ENCODE results near the gene SNAI3.

The SNAI3 gene

DNA sequence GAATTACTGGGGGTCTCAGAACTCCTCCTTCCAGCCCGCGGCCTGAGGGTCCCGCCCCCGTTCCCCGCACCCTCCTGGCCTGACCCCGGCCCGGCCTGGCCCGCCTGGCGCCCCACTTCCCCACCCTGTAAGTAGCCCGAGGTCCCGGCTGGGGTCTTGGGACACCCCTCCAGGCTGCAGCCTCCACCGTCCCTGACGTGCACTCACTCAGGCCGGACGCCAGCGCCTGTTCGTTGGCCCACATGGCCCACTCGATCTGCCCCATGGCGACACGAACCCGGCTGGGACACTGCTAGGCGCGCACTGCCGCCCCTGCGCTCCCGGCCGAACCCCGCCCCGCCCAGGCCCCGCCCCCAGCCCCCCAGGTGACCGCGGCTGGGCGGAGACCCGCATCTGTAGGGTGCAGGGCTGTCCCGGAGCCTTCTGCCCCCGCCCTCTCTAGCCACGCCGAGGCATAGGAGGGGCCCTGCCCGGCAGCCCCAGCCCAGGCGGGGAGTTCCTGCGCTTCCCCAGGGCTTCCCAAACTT lies 35.5 kb downstream of the SNAI3 start, which contains the start of gene CYBA:
CYBA (minus strand) TSS at position 305 of the 527 bp plus-strand sequence; CDS start at position 265, 40 bp downstream.
- TF ChIP-seq, protein P1, sequence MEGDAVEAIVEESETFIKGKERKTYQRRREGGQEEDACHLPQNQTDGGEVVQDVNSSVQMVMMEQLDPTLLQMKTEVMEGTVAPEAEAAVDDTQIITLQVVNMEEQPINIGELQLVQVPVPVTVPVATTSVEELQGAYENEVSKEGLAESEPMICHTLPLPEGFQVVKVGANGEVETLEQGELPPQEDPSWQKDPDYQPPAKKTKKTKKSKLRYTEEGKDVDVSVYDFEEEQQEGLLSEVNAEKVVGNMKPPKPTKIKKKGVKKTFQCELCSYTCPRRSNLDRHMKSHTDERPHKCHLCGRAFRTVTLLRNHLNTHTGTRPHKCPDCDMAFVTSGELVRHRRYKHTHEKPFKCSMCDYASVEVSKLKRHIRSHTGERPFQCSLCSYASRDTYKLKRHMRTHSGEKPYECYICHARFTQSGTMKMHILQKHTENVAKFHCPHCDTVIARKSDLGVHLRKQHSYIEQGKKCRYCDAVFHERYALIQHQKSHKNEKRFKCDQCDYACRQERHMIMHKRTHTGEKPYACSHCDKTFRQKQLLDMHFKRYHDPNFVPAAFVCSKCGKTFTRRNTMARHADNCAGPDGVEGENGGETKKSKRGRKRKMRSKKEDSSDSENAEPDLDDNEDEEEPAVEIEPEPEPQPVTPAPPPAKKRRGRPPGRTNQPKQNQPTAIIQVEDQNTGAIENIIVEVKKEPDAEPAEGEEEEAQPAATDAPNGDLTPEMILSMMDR (IDR thresholded peaks at IDR 0.05; ENCODE audit: insufficient read depth, low read depth, low read length, missing control alignments), result no peak
- H3K4me3 ChIP-seq (ENCODE audit: low read depth, low read length), result peak within 1 kb of the TSS; percentile 91
- DNase-seq (ENCODE audit: low read depth), result peak; percentile 94

DNA sequence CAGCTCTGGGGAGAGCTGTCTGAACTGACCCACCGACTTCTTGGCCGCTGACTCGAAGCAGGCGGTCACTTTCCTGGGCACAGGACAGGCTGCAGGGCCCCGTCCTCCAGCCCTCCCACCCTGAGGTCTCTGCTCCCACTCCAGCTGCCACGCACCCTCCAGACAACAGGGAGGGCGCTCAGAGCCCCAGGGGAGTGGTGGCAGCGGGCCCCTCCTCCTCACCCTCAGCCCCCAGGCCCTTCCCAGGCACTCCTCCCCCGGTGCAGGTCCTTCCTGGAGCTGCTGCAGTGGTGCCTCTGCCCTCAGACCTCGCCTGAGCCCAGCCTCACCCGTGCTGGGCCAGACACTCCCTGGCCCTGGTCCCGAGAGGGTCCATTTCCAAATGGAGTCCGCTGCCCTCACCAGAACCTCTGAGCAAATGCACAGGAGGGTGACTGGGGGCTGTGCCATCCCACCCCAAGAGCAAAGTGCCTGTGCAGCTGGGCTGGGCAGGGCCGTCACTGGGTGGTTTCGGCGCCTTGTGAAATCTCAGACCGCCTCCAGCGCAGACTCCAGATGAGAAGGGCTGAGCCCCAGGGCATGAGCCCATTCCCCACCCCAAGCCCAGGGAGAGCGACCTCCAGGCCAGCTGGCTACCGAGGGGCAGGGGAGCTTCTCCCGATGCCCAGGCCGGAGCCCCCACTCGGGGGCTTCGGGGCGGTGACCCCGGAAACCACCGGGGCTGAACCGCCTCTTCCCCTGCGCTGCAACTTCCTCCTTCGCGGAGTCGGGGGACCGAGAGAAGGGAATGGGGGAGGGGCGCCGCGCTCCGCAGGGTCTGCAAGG lies 36.2 kb downstream of the SNAI3 start:
- H3K4me3 ChIP-seq (ENCODE audit: low read depth, low read length), result peak overlapping the region; percentile 91
- peak; percentile 60 for DNase-seq (ENCODE audit: low read depth)
- TF ChIP-seq, protein P1 (IDR thresholded peaks at IDR 0.05; ENCODE audit: insufficient read depth, low read depth, low read length, missing control alignments), result no peak

DNA sequence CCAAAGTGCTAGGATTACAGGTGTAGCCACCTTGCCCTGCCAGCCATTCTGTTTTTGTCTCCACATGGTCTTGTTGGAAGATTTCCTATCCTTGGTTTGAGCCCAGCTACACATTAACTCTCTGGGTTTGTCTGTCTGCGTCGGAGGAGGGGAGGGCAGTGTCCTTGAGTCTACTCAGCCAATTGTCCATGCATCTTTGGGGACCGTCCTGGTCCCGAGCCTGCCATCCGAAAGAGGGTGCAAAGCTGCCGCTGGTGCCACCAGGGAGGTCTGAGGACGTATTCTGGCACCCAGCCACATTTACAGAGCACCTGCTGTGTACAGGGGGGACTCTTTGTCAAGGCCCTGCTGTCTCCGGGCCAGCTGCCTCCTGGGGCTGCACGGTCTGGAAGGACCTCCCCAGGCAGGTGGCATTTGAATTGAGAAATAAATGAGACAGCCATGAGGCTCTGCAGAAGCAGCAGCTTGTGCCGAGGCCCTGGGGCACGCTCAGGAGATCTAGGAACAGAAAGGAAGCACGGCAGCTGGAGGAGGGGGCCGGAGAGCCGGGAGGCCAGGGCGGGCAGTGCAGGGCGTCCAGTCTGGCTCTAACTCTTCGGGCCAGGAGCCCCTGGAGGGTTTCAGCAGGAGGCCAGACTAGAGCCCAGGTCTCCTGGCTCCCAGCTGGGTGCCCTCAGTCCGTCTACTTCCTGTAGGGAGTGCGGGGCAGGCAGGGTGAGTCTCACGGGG lies 36.9 kb downstream of the SNAI3 start:
- TF ChIP-seq, protein P1 (IDR thresholded peaks at IDR 0.05; ENCODE audit: insufficient read depth, low read depth, low read length, missing control alignments), result no peak
- DNase-seq (ENCODE audit: low read depth), result no peak
- peak overlapping the region; percentile 91 for H3K4me3 ChIP-seq (ENCODE audit: low read depth, low read length)

DNA sequence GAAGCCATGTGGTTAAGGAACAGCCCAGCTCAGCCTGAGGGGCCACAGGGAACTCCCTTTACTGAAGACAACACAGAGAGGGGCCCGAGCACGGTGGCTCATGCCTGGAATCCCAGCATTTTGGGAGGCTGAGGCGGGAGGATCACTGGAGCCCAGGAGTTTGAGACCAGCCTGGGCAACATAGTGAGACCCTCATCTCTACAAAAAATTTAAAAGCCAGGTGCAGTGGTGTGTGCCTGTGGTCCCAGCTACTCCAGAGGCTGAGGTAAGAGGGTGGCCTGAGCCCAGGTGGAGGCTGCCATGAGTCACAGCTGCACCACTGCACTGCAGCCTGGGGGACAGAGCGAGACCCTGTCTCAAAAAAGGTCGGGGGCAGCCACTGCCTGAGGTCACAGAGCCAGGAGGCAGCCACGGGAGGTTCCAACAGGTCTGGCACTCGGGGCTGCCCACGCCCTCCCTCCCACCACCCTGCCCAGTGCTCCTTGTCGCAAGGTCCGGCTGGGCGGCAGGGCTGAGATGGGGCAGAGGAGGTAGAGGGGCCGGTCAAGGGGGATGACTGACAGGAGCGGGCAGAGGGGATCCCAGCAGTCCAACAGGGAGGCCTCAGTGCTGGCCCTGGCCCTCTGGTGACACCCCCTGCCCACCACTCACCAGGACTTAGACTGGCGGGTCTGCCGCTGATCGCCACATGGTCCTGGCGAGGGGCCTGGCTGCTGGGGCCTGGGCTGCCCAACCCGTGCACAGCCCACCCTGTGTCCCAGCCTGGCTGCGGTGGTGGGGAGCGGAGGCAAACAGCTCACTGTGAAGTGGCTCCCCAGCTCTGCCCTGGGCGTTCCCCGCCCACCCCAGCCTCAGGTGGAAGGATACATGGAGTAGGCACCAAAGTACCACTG lies 38.9 kb downstream of the SNAI3 start:
- H3K4me3 ChIP-seq (ENCODE audit: low read depth, low read length), result no peak overlapping the region
- DNase-seq (ENCODE audit: low read depth), result no peak
- TF ChIP-seq, protein P1 (IDR thresholded peaks at IDR 0.05; ENCODE audit: insufficient read depth, low read depth, low read length, missing control alignments), result no peak

DNA sequence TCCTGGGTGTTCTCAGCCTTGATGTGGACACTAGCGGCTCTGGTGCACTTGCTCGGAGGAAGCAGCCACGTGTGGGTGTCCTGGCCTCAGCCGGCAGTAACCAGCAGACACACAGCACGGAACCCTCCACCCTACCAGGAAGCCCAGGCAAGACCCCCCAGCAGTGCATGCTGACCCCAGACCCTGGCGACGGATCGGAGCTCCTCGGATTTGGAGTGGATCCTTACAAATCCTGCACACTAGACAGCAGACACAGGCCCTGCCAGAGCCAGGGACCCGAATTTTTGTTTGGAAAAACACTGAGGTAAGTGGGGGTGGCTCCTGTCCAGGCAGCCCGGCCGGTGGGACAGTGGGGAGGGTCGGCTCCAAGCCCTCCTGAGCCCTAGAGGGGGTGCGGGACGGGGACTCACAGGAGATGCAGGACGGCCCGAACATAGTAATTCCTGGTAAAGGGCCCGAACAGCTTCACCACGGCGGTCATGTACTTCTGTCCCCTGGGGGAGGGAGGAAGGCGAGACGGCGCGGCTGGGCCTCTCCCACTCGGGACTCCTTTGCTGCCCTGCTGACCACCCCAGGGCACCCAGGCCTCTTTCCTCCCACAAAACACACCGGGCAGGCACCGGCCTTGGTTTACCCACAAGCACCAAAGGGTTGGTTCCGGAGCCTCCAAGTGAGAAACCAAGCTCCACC lies 39.8 kb downstream of the SNAI3 start:
- TF ChIP-seq, protein P1 (IDR thresholded peaks at IDR 0.05; ENCODE audit: insufficient read depth, low read depth, low read length, missing control alignments), result no peak
- H3K4me3 ChIP-seq (ENCODE audit: low read depth, low read length), result no peak overlapping the region
- no peak for DNase-seq (ENCODE audit: low read depth)

DNA sequence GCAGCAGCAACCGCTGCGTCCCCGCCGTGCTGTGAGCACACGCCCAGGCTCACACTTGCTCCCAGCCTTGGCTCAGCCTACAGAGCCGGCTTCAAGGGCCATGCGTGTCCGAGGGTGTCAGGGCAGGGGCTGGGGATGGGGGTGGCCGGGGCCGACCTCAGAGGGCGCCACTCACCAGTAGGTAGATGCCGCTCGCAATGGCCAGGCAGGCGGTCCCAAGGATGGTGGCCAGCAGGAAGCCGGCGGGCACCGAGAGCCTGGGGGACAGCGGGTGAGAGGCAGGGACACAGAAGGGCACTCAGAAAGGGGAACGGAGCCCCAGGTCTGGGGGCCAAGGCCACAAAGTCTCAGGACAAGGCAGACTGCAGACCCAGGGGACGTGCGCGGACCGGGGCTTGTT lies 40.4 kb downstream of the SNAI3 start:
- TF ChIP-seq, protein P1 (IDR thresholded peaks at IDR 0.05; ENCODE audit: insufficient read depth, low read depth, low read length, missing control alignments), result no peak
- no peak overlapping the region for H3K4me3 ChIP-seq (ENCODE audit: low read depth, low read length)
- no peak for DNase-seq (ENCODE audit: low read depth)
